Tibial nerve (tissue), 4 donors: Measurements from ENCODE around the gene LETM1.

ENCODE experiments used
- CTCF ChIP-seq, 5 experiments: fragments of 200-600 bp in 3 of 5; fragments of 450-650 bp in 2 of 5; sonication (generic) in 3 of 5; IDR thresholded peaks; one replicate each; pipeline ENCODE4 v1.5.1; 2016 to 2019; ENCODE audit warnings: antibody characterized with exemption in 5 of 5, mild to moderate bottlenecking in 3 of 5, moderate library complexity in 2 of 5
- EP300 ChIP-seq, 2 donors: sonication (generic); formaldehyde crosslinking; IDR thresholded peaks; one replicate each; pipeline ENCODE4 v1.6.1; 2017; ENCODE audit warnings: antibody characterized with exemption in 2 of 2, mild to moderate bottlenecking in 1 of 2
- POLR2A ChIP-seq, 2 donors: fragments of 450-650 bp; IDR thresholded peaks; one replicate each; pipeline ENCODE4 v1.6.1; 2017; ENCODE audit warnings: antibody characterized with exemption in 2 of 2, mild to moderate bottlenecking in 2 of 2, moderate library complexity in 2 of 2

GRCh38 chr4:1793940-1794808 is 61.8 kb downstream of the LETM1 start:
- TF ChIP-seq CTCF (IDR thresholded peaks at IDR 0.05) (no peak), POLR2A (IDR thresholded peaks at IDR 0.05) (no peak), EP300 (IDR thresholded peaks at IDR 0.05) (no peak)
